Measurements from ENCODE around the gene FCGR3B.
A peak's percentile ranks its signal among the peaks of the same experiment; 100 is the strongest.
"Not testable (repeated sequence)": the region's sequence is repeated elsewhere in the genome, so short reads cannot be mapped to it uniquely, and the experiment has no call there.

FCGR3B gene

DNA sequence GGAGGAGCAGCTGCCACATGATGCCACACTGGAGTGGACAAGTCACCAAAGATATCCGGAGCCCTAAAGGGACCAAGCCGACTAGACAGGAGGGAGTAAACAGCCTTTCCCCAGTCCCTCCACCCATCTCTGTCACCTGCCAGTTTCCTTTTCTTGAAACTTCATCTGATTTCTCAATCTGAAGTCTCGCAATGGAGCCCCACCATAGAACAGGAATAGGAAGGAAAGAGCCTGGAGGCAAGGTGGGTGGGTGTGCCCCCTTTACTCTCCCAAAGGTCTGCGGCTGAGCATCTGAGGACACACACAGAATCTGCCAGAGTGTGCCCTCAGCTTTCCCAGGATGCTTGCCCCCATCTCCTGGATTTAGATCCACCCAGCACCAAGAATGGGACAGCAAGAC lies at the start of gene FCGR3B:
Gene FCGR3B, minus strand, starts transcription at position 101 of the 400 bp plus-strand sequence. Its CDS starts 82 bp downstream, at position 19.
- Mint-ChIP-seq H3K4me1 (peaks cover 4% of the 10 kb centered on the region), H3K4me3 (no peak within 1 kb of the TSS), H3K9me3 (no peaks in the 10 kb centered on the region), H3K27me3 (no peaks in the 10 kb centered on the region), H3K27ac (no peak within 1 kb of the TSS), H3K36me3 (no peaks in the 10 kb centered on the region)

- no peaks in the 10 kb centered on the region for H3K4me1 Mint-ChIP-seq
- no peaks in the 10 kb centered on the region for H3K27me3 Mint-ChIP-seq
- no peaks in the 10 kb centered on the region for H3K36me3 Mint-ChIP-seq
- H3K9me3 Mint-ChIP-seq, result no peaks in the 10 kb centered on the region
- H3K27ac Mint-ChIP-seq, result no peak overlapping the region
- no peak overlapping the region for H3K4me3 Mint-ChIP-seq
Observed at GRCh38 chr1:161678500-161678899, 47.5 kb upstream of the FCGR3B start.

DNA sequence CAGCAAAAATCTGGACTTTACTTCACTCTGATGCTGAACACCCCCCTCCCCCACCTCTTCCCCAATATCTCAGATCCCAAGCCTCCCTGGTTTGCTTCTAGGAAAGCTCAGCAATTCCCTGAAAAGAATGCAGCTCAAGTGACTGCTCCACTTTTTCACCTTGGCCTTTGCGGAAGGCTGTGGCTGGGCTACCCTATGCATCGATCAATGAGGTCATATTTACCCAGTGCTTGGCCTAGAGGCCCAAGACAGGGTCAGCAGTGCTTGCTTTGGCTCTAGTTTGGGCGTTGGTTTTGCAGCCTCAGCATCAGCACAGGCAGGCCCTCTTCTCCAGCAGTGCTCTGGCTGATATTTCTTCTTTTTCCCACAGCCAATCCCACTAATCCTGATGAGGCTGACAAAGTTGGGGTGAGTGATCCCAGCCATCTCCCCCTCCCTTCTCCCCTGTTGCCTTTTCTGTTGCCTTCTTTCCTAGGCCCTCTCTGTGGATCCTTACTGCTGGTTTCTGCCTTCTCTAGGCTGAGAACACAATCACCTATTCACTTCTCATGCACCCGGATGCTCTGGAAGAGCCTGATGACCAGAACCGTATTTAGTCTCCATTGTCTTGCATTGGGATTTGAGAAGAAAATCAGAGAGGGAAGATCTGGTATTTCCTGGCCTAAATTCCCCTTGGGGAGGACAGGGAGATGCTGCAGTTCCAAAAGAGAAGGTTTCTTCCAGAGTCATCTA lies 46.1 kb upstream of the FCGR3B start:
- H3K36me3 Mint-ChIP-seq, result no peaks in the 10 kb centered on the region
- no peaks in the 10 kb centered on the region for H3K9me3 Mint-ChIP-seq
- no peak overlapping the region for H3K4me3 Mint-ChIP-seq
- H3K27ac Mint-ChIP-seq, result peak overlapping the region; percentile 25
- H3K4me1 Mint-ChIP-seq, result no peaks in the 10 kb centered on the region
- H3K27me3 Mint-ChIP-seq, result no peaks in the 10 kb centered on the region

GRCh38 chr1:161676441-161676840 lies 45.5 kb upstream of the FCGR3B start:
- Mint-ChIP-seq H3K9me3 (no peaks in the 10 kb centered on the region), H3K36me3 (no peaks in the 10 kb centered on the region), H3K4me3 (no peak overlapping the region), H3K27ac (no peak overlapping the region), H3K27me3 (no peaks in the 10 kb centered on the region), H3K4me1 (no peaks in the 10 kb centered on the region)

GRCh38 chr1:161674908-161675307 lies 43.9 kb upstream of the FCGR3B start:
- not testable (repeated sequence) for H3K27me3 Mint-ChIP-seq, H3K4me3 Mint-ChIP-seq, H3K4me1 Mint-ChIP-seq, H3K36me3 Mint-ChIP-seq, H3K9me3 Mint-ChIP-seq, H3K27ac Mint-ChIP-seq

DNA sequence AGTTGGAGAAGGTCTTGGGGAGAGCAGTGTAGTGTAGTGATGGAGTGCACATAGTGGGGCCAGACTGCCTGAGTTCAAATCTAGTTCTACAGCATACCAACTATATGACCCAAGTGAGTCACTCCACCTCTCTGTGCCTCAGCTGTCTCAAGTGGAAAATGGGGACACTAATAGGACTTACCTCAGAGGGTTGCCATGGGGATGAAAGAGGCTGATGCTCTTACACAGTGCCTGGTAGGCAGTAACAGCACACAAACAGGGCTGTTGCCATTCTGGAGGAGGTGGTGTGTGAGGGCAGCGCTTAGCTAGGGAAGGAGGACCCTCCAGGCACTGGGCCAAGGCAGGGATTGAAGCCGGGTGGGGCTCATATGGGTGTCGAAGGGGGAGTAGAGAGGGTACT lies 43.5 kb upstream of the FCGR3B start:
- not testable (repeated sequence) for H3K27ac Mint-ChIP-seq, H3K27me3 Mint-ChIP-seq, H3K4me1 Mint-ChIP-seq, H3K4me3 Mint-ChIP-seq, H3K36me3 Mint-ChIP-seq, H3K9me3 Mint-ChIP-seq

DNA sequence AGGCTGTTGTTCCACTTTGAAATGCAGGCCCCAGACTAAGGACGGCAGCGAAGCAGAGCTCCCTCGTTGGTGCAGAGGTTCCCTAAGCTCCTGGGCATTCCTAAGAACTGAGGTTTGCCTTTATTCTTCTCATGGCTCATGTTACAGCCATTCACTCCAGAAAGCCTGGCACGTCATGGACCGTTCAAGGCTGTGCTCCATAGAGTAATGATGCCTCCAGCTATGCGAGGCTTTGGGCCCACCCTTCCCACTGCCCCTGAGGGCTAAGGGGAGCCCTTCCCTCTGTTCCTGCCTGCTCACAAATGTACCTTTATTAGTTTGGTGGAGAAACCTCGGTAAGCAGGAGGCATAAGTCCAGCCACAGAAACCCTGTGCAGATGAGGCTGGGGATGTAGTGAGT lies 42.5 kb upstream of the FCGR3B start:
- H3K9me3 Mint-ChIP-seq, H3K4me1 Mint-ChIP-seq, H3K36me3 Mint-ChIP-seq, H3K27ac Mint-ChIP-seq, H3K27me3 Mint-ChIP-seq, H3K4me3 Mint-ChIP-seq: not testable (repeated sequence)

DNA sequence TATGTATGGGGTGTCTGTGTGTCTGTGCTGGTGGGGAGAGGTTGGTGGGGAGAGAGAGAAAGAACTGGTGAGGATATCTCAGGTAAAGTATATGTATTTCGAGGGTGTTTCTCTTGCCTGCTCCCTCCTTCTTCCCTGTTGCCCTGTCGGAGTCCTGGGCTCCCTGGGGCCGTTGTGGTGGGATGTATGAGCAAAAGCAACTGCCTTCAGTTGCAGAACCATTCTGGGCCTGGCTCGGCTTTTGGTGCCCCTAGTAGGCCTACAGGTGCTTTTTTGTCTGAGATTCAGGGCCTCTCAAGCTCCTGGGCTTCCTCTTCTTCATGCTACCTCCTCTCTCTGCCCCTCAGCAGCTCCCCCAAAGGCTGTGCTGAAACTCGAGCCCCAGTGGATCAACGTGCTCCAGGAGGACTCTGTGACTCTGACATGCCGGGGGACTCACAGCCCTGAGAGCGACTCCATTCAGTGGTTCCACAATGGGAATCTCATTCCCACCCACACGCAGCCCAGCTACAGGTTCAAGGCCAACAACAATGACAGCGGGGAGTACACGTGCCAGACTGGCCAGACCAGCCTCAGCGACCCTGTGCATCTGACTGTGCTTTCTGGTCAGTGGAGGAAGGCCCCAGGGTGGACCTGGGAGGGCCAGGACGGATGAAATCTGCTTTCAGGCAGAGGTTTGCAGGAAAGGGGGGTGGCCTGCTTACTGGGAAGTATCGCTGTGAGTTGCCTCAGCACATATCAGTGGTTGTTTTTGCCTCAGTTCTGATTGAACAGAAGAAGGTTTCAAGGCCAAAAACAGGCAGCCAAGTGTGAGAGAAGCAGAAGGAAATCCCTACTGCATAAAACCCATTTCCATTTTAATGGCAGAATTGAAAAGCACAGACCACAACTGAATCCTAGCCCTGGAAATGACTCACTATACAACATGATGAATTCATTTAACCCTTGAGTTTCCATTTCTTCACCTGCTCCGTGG lies 40.4 kb upstream of the FCGR3B start:
- not testable (repeated sequence) for H3K4me1 Mint-ChIP-seq, H3K9me3 Mint-ChIP-seq, H3K36me3 Mint-ChIP-seq, H3K27ac Mint-ChIP-seq, H3K27me3 Mint-ChIP-seq, H3K4me3 Mint-ChIP-seq

- H3K36me3 Mint-ChIP-seq, H3K4me1 Mint-ChIP-seq, H3K27ac Mint-ChIP-seq, H3K4me3 Mint-ChIP-seq, H3K9me3 Mint-ChIP-seq, H3K27me3 Mint-ChIP-seq: not testable (repeated sequence)
Observed at GRCh38 chr1:161664689-161665088, 33.7 kb upstream of the FCGR3B start.

- H3K27me3 Mint-ChIP-seq, H3K36me3 Mint-ChIP-seq, H3K4me3 Mint-ChIP-seq, H3K27ac Mint-ChIP-seq, H3K9me3 Mint-ChIP-seq, H3K4me1 Mint-ChIP-seq: not testable (repeated sequence)
Observed at GRCh38 chr1:161663569-161663968, 32.6 kb upstream of the FCGR3B start.

- H3K27ac Mint-ChIP-seq, H3K27me3 Mint-ChIP-seq, H3K9me3 Mint-ChIP-seq, H3K4me1 Mint-ChIP-seq, H3K4me3 Mint-ChIP-seq, H3K36me3 Mint-ChIP-seq: not testable (repeated sequence)
Observed at GRCh38 chr1:161662684-161663339, 31.8 kb upstream of the FCGR3B start, which contains the start of gene FCGR2B. FCGR2B (plus strand) TSS chr1:161663143; CDS start chr1:161663242, 99 bp downstream.

- not testable (repeated sequence) for H3K36me3 Mint-ChIP-seq, H3K27ac Mint-ChIP-seq, H3K27me3 Mint-ChIP-seq, H3K4me3 Mint-ChIP-seq, H3K9me3 Mint-ChIP-seq, H3K4me1 Mint-ChIP-seq
Observed at GRCh38 chr1:161661660-161662311, 30.8 kb upstream of the FCGR3B start.

- H3K27me3 Mint-ChIP-seq, H3K4me1 Mint-ChIP-seq, H3K36me3 Mint-ChIP-seq, H3K4me3 Mint-ChIP-seq, H3K27ac Mint-ChIP-seq, H3K9me3 Mint-ChIP-seq: not testable (repeated sequence)
Observed at GRCh38 chr1:161658524-161658923, 27.5 kb upstream of the FCGR3B start.

DNA sequence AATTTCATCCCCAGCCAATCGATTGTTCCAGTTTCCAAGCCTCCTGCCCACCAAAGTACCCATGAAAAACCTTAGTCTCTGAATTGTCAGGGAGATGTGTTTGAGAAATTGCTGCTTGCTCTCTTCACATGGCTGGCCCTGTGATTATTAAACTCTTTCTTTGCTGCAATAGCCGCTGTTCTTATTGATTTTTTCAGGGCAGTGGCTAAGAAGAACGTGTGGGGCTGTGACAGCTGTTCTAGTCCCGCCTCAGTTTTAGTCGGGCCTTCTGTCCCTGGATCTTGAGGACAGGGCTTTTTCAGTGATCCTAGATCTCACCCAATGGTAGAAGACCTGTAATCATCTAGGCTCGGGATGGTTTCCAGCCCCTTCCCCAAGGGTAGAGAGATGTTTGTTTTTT lies 23.0 kb upstream of the FCGR3B start:
- not testable (repeated sequence) for H3K27me3 Mint-ChIP-seq, H3K9me3 Mint-ChIP-seq, H3K4me3 Mint-ChIP-seq, H3K4me1 Mint-ChIP-seq, H3K36me3 Mint-ChIP-seq, H3K27ac Mint-ChIP-seq

DNA sequence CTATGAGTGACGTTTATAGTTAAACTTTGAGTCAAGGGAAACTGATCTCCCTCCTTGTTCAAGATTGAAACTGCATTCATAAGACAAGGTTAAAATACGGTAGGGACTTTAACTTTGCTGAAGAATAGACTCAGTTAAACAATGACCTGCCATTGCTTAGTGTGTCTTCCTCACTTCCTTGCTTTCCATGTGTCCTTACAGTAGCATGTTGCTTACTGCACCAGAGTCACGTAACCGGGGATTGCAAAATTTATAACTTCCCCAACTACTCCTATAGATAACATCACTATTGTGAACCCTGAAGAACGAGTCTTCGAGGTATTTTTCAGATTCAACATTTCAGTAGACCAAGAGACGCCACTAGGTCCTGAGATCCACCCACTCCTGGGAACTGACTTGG lies 22.6 kb upstream of the FCGR3B start:
- not testable (repeated sequence) for H3K27me3 Mint-ChIP-seq, H3K36me3 Mint-ChIP-seq, H3K27ac Mint-ChIP-seq, H3K4me3 Mint-ChIP-seq, H3K9me3 Mint-ChIP-seq, H3K4me1 Mint-ChIP-seq

All from activated naive CD4-positive, alpha-beta T cell treated with anti-CD3 and anti-CD28 coated beads, Interleukin-2, amount 50 U/mL, for 24 hours (primary cell).